H9 (cell line): Measurements from ENCODE around the gene DNAJC11. TPM values are rescaled to one million over a fixed set of nuclear protein-coding genes. Genes with fewer than 3 reads are reported as not detected.

Source experiments
- DNase-seq: peaks from one replicate; pipeline ENCODE4 v3.0.0-alpha.2; 2017
- H2AFZ ChIP-seq: one replicate; pipeline ENCODE4 v1.6.1; 2013; ENCODE audit warnings: mild to moderate bottlenecking, low read length, control low read depth, moderate library complexity
- H2AK5ac ChIP-seq: 2 replicates; pipeline ENCODE4 v1.6.1; 2013; ENCODE audit warnings: low read length, control low read depth, mixed read lengths; ENCODE audit not compliant: insufficient read length
- H2BK120ac ChIP-seq: one replicate; pipeline ENCODE4 v1.6.1; 2013; ENCODE audit warnings: low read depth, mild to moderate bottlenecking, low read length, control low read depth, inconsistent platforms; ENCODE audit not compliant: poor library complexity, severe bottlenecking
- H2BK12ac ChIP-seq: 2 replicates; pipeline ENCODE4 v1.6.1; 2013; ENCODE audit warnings: low read length, control low read depth, mixed read lengths, low read depth; ENCODE audit not compliant: insufficient read length
- H2BK15ac ChIP-seq: 2 replicates; pipeline ENCODE4 v1.6.1; 2013; ENCODE audit warnings: low read depth, low read length, control low read depth
- H2BK20ac ChIP-seq: one replicate; pipeline ENCODE4 v1.6.1; 2013; ENCODE audit warnings: low read depth, mild to moderate bottlenecking, low read length, control low read depth, inconsistent platforms; ENCODE audit not compliant: poor library complexity, severe bottlenecking
- H2BK5ac ChIP-seq: 2 replicates; pipeline ENCODE4 v1.6.1; 2013; ENCODE audit warnings: low read length, control low read depth, mixed read lengths; ENCODE audit not compliant: insufficient read length
- H3K14ac ChIP-seq: 2 replicates; pipeline ENCODE4 v1.6.1; 2013; ENCODE audit warnings: low read length, control low read depth; ENCODE audit not compliant: insufficient read depth
- H3K18ac ChIP-seq: 2 replicates; pipeline ENCODE4 v1.6.1; 2013; ENCODE audit warnings: low read depth, mild to moderate bottlenecking, mixed read lengths, low read length, control low read depth; ENCODE audit not compliant: insufficient read length
- H3K23ac ChIP-seq: 2 replicates; pipeline ENCODE4 v1.6.1; 2013; ENCODE audit warnings: low read length, control low read depth, mixed read lengths, low read depth; ENCODE audit not compliant: insufficient read length
- H3K23me2 ChIP-seq: 2 replicates; pipeline ENCODE4 v1.6.1; 2013; ENCODE audit warnings: low read depth, mild to moderate bottlenecking, mixed read lengths, low read length, control low read depth; ENCODE audit not compliant: insufficient read length, poor library complexity, severe bottlenecking
- H3K27ac ChIP-seq: 2 replicates; pipeline ENCODE4 v1.5.1; 2013; ENCODE audit warnings: low read length, control low read depth, mixed read lengths, low read depth; ENCODE audit not compliant: insufficient read length
- H3K27me3 ChIP-seq: 2 replicates; pipeline ENCODE4 v1.6.1; 2013; ENCODE audit warnings: low read length, control low read depth, inconsistent platforms; ENCODE audit not compliant: insufficient read depth
- H3K4ac ChIP-seq: 2 replicates; pipeline ENCODE4 v1.6.1; 2013; ENCODE audit warnings: low read depth, mild to moderate bottlenecking, control low read depth, inconsistent platforms, low read length, moderate library complexity
- H3K4me1 ChIP-seq: 2 replicates; pipeline ENCODE4 v1.6.1; 2013; ENCODE audit warnings: low read length, control low read depth, inconsistent platforms; ENCODE audit not compliant: insufficient read depth
- H3K4me2 ChIP-seq: 2 replicates; pipeline ENCODE4 v1.6.1; 2013; ENCODE audit warnings: low read length, control low read depth, mixed read lengths; ENCODE audit not compliant: insufficient read length, insufficient read depth
- H3K56ac ChIP-seq: 2 replicates; pipeline ENCODE4 v1.6.1; 2013; ENCODE audit warnings: low read depth, mild to moderate bottlenecking, mixed read lengths, low read length, control low read depth; ENCODE audit not compliant: insufficient read length
- H3K79me1 ChIP-seq: 2 replicates; pipeline ENCODE4 v1.6.1; 2013; ENCODE audit warnings: low read depth, mild to moderate bottlenecking, moderate library complexity, low read length, control low read depth, inconsistent platforms; ENCODE audit not compliant: insufficient read depth, poor library complexity, severe bottlenecking
- H3K79me2 ChIP-seq: 2 replicates; pipeline ENCODE4 v1.6.1; 2013; ENCODE audit warnings: low read length, control low read depth, inconsistent platforms; ENCODE audit not compliant: insufficient read depth
- H3K9ac ChIP-seq: 2 replicates; pipeline ENCODE4 v1.6.1; 2013; ENCODE audit warnings: low read length, control low read depth, mixed read lengths; ENCODE audit not compliant: insufficient read length; ENCODE audit errors: extremely low read depth
- H3K9me3 ChIP-seq: one replicate; pipeline ENCODE4 v1.6.1; 2013; ENCODE audit warnings: low read depth, low read length, inconsistent platforms; ENCODE audit not compliant: control insufficient read depth
- H3T11ph ChIP-seq: one replicate; pipeline ENCODE4 v1.6.1; 2013; ENCODE audit warnings: mild to moderate bottlenecking, low read length, control low read depth, inconsistent platforms
- H4K20me1 ChIP-seq: one replicate; pipeline ENCODE4 v1.6.1; 2013; ENCODE audit not compliant: control insufficient read depth, insufficient read length, insufficient read depth
- H4K5ac ChIP-seq: 2 replicates; pipeline ENCODE4 v1.6.1; 2013; ENCODE audit warnings: low read depth, mild to moderate bottlenecking, mixed read lengths, low read length, control low read depth; ENCODE audit not compliant: insufficient read length
- H4K8ac ChIP-seq: replicated peaks from 2 replicates; pipeline ENCODE4 v1.6.1; 2013; ENCODE audit warnings: low read length, control low read depth, mixed read lengths, low read depth; ENCODE audit not compliant: insufficient read length
- H4K91ac ChIP-seq: 2 replicates; pipeline ENCODE4 v1.6.1; 2013; ENCODE audit warnings: low read depth, mild to moderate bottlenecking, moderate library complexity, mixed read lengths, low read length, control low read depth; ENCODE audit not compliant: insufficient read length
- H3K27ac Mint-ChIP-seq, 3 experiments: 2 replicates in 2 of 3; 3 replicates in 1 of 3; pipeline ENCODE4 v1.8.0; 2020 to 2021; ENCODE audit warnings: mixed read lengths in 3 of 3, mild to moderate bottlenecking in 1 of 3, moderate library complexity in 1 of 3
- H3K27me3 Mint-ChIP-seq: 2 replicates; pipeline ENCODE4 v1.8.0; 2021; ENCODE audit warnings: low read depth, mild to moderate bottlenecking, moderate library complexity, mixed read lengths
- H3K36me3 Mint-ChIP-seq, 3 experiments: 2 replicates in 2 of 3; 3 replicates in 1 of 3; pipeline ENCODE4 v1.8.0; 2020 to 2021; ENCODE audit warnings: low read depth in 3 of 3, mixed read lengths in 3 of 3; ENCODE audit not compliant: insufficient read depth in 1 of 3
- H3K4me1 Mint-ChIP-seq, 2 experiments: 2 replicates each; pipeline ENCODE4 v1.8.0; 2020; ENCODE audit warnings: mixed read lengths in 2 of 2
- H3K4me3 Mint-ChIP-seq, 2 experiments: 2 replicates in 1 of 2; 3 replicates in 1 of 2; pipeline ENCODE4 v1.8.0; 2020 to 2021; ENCODE audit warnings: mild to moderate bottlenecking in 2 of 2, mixed read lengths in 2 of 2, moderate library complexity in 1 of 2
- H3K9me3 Mint-ChIP-seq, 2 experiments: 2 replicates in 1 of 2; 3 replicates in 1 of 2; pipeline ENCODE4 v1.8.0; 2020; ENCODE audit warnings: mild to moderate bottlenecking in 2 of 2, mixed read lengths in 2 of 2, moderate library complexity in 1 of 2
- CTCF ChIP-seq: fragments of 200-600 bp; sonication (generic); conservative IDR thresholded peaks from 3 replicates; pipeline ENCODE4 v1.8.0; 2021; ENCODE audit warnings: antibody characterized with exemption, mild to moderate bottlenecking
- WGBS: extraction: QIAGEN DNeasy Blood & Tissue Kit; methylation state at CpG from one replicate; pipeline ENCODE4 v1.1.7; 2013; ENCODE audit warnings: missing lambda C conversion rate, low lambda C conversion rate, mixed read lengths; ENCODE audit not compliant: insufficient read length; ENCODE audit errors: extremely low coverage; 5-methylcytosine and 5-hydroxymethylcytosine counted together
- total RNA-seq: library from RNA; stranded (reverse); gene quantifications from 2 replicates; pipeline ENCODE4 v1.2.1, GENCODE V29; 2021

Gene DNAJC11
- total RNA-seq, 1 experiment from 2014 or later = 88.5 TPM

- no peak overlapping the region for H3T11ph ChIP-seq
- no peak overlapping the region for H2BK120ac ChIP-seq
- H4K20me1 ChIP-seq = no peaks in the 10 kb centered on the region
- H3K27ac ChIP-seq = no peak overlapping the region
- no peak overlapping the region for H2BK5ac ChIP-seq
- H2AFZ ChIP-seq = no peak overlapping the region
- no peak overlapping the region for H3K27ac Mint-ChIP-seq
- no peak overlapping the region for H3K4me2 ChIP-seq
- H3K36me3 Mint-ChIP-seq = peaks cover 19 to 26% (median 22%) of the 10 kb centered on the region in 3 experiments; a peak in 6 of 7 replicates
- no peak overlapping the region for H3K4me3 Mint-ChIP-seq
- no peak overlapping the region for H4K91ac ChIP-seq
- peaks cover 12% of the 10 kb centered on the region; the same call in 1 of the 2 replicates for H3K79me2 ChIP-seq
- no peaks in the 10 kb centered on the region for H3K9me3 Mint-ChIP-seq
- no peaks in the 10 kb centered on the region for H3K27me3 Mint-ChIP-seq
- H2AK5ac ChIP-seq = no peak overlapping the region
- H3K23me2 ChIP-seq = no peaks in the 10 kb centered on the region
- no CpG with 5 or more reads among the region's 3 CpGs for WGBS
- H2BK15ac ChIP-seq = no peak overlapping the region
- peaks cover 4% of the 10 kb centered on the region for H3K4me1 ChIP-seq
- H3K9ac ChIP-seq = no peak overlapping the region
- no peak for TF ChIP-seq CTCF
- H3K4ac ChIP-seq = no peak overlapping the region
- no peak overlapping the region for H3K23ac ChIP-seq
- H2BK20ac ChIP-seq = no peak overlapping the region
- H3K56ac ChIP-seq = no peak overlapping the region
- H4K8ac ChIP-seq = no peak overlapping the region
- DNase-seq = no peak
- no peak overlapping the region for H2BK12ac ChIP-seq
- no peaks in the 10 kb centered on the region for H3K9me3 ChIP-seq
- no peak overlapping the region for H3K14ac ChIP-seq
- H3K79me1 ChIP-seq = peaks cover 15% of the 10 kb centered on the region
- H3K27me3 ChIP-seq = no peaks in the 10 kb centered on the region; the same call in 1 of the 2 replicates
- no peak overlapping the region for H4K5ac ChIP-seq
- H3K18ac ChIP-seq = no peak overlapping the region
- H3K4me1 Mint-ChIP-seq = peaks cover 4 to 5% of the 10 kb centered on the region in 2 experiments
These were observed 18.2 kb downstream of the DNAJC11 start for GRCh38 chr1:6683434-6683833.
